Neuronal stem cell (in vitro differentiated cells): Measurements from ENCODE around the gene PHF3.

Experiments used
- DNase-seq: peaks from one replicate; pipeline ENCODE4 v3.0.0-alpha.2; 2013; ENCODE audit warnings: low spot score
- H2AFZ ChIP-seq: one replicate; pipeline ENCODE4 v1.6.1; 2013; ENCODE audit warnings: mild to moderate bottlenecking, low read length, inconsistent platforms
- H2AK5ac ChIP-seq: 2 replicates; pipeline ENCODE4 v1.6.1; 2013; ENCODE audit warnings: low read depth, mild to moderate bottlenecking, inconsistent platforms, low read length, moderate library complexity, mixed read lengths
- H2BK120ac ChIP-seq: 2 replicates; pipeline ENCODE4 v1.6.1; 2013; ENCODE audit warnings: low read depth, mild to moderate bottlenecking, inconsistent platforms, low read length, moderate library complexity, mixed read lengths
- H2BK12ac ChIP-seq: one replicate; pipeline ENCODE4 v1.6.1; 2013; ENCODE audit warnings: low read length, inconsistent platforms
- H2BK15ac ChIP-seq: 2 replicates; pipeline ENCODE4 v1.6.1; 2013; ENCODE audit warnings: mild to moderate bottlenecking, low read length, inconsistent platforms, mixed read lengths
- H2BK5ac ChIP-seq: one replicate; pipeline ENCODE4 v1.6.1; 2013; ENCODE audit warnings: inconsistent platforms, mild to moderate bottlenecking, low read length, moderate library complexity
- H3K14ac ChIP-seq: one replicate; pipeline ENCODE4 v1.6.1; 2013; ENCODE audit warnings: low read length, inconsistent platforms
- H3K18ac ChIP-seq: 2 replicates; pipeline ENCODE4 v1.6.1; 2013; ENCODE audit warnings: low read length, inconsistent platforms
- H3K23ac ChIP-seq: 2 replicates; pipeline ENCODE4 v1.6.1; 2013; ENCODE audit warnings: low read depth, mild to moderate bottlenecking, mixed read lengths, low read length, inconsistent platforms; ENCODE audit not compliant: poor library complexity
- H3K27ac ChIP-seq: replicated peaks from 3 replicates; pipeline ENCODE4 v1.5.1; 2013; ENCODE audit warnings: low read length, inconsistent platforms
- H3K27me3 ChIP-seq, 3 experiments: 2 replicates each; pipeline ENCODE4 v1.6.1; 2013; ENCODE audit warnings: low read length in 3 of 3, mild to moderate bottlenecking in 2 of 3, inconsistent platforms in 1 of 3, low read depth in 1 of 3, mixed read lengths in 1 of 3, moderate library complexity in 1 of 3; ENCODE audit not compliant: control insufficient read depth in 3 of 3, insufficient read depth in 3 of 3
- H3K36me3 ChIP-seq, 2 donors: replicated peaks in 1 of 2; 2 replicates each; pipeline ENCODE4 v1.6.1; 2013; ENCODE audit warnings: low read length in 2 of 2; ENCODE audit not compliant: control insufficient read depth in 2 of 2, insufficient read depth in 2 of 2
- H3K4ac ChIP-seq: 2 replicates; pipeline ENCODE4 v1.6.1; 2013; ENCODE audit warnings: inconsistent platforms, mild to moderate bottlenecking, low read length, moderate library complexity
- H3K4me1 ChIP-seq, 2 donors: 1 replicate in 1 of 2; 2 replicates in 1 of 2; pipeline ENCODE4 v1.6.1; 2013; ENCODE audit warnings: low read length in 2 of 2, low read depth in 1 of 2; ENCODE audit not compliant: control insufficient read depth in 2 of 2, insufficient read depth in 1 of 2
- H3K4me2 ChIP-seq: one replicate; pipeline ENCODE4 v1.6.1; 2013; ENCODE audit warnings: mild to moderate bottlenecking, low read length, inconsistent platforms; ENCODE audit not compliant: insufficient read depth, poor library complexity, severe bottlenecking
- H3K4me3 ChIP-seq, 2 donors: 2 replicates each; pipeline ENCODE4 v1.5.1; 2013; ENCODE audit warnings: low read length in 2 of 2, mild to moderate bottlenecking in 2 of 2, inconsistent platforms in 1 of 2, moderate library complexity in 1 of 2
- H3K79me1 ChIP-seq: one replicate; pipeline ENCODE4 v1.6.1; 2013; ENCODE audit warnings: low read depth, mild to moderate bottlenecking, inconsistent platforms, low read length, moderate library complexity
- H3K9ac ChIP-seq: one replicate; pipeline ENCODE4 v1.6.1; 2013; ENCODE audit warnings: mild to moderate bottlenecking, low read depth, low read length, inconsistent platforms; ENCODE audit not compliant: poor library complexity
- H3K9me3 ChIP-seq, 2 donors: replicated peaks in 1 of 2; 2 replicates each; pipeline versions ENCODE3 to v1.6.1; 2013; ENCODE audit warnings: low read length in 2 of 2, mild to moderate bottlenecking in 2 of 2, inconsistent platforms in 1 of 2, low read depth in 1 of 2, mixed read lengths in 1 of 2, moderate library complexity in 1 of 2; ENCODE audit not compliant: control insufficient read depth in 2 of 2, insufficient read depth in 1 of 2
- H4K8ac ChIP-seq: one replicate; pipeline ENCODE4 v1.6.1; 2013; ENCODE audit warnings: low read depth, mild to moderate bottlenecking, inconsistent platforms, low read length, moderate library complexity
- H4K91ac ChIP-seq: one replicate; pipeline ENCODE4 v1.6.1; 2013; ENCODE audit warnings: low read length, low read depth, mild to moderate bottlenecking, inconsistent platforms; ENCODE audit not compliant: poor library complexity
- WGBS, 2 donors: extraction: QIAGEN DNeasy Blood & Tissue Kit; methylation state at CpG; one replicate each; pipeline ENCODE4 v1.1.7; 2013; ENCODE audit warnings: missing lambda C conversion rate in 2 of 2, mixed read lengths in 1 of 2; ENCODE audit not compliant: insufficient read length in 2 of 2, insufficient replicate concordance in 1 of 2; ENCODE audit errors: extremely low coverage in 2 of 2; 5-methylcytosine and 5-hydroxymethylcytosine counted together

Gene PHF3

DNA sequence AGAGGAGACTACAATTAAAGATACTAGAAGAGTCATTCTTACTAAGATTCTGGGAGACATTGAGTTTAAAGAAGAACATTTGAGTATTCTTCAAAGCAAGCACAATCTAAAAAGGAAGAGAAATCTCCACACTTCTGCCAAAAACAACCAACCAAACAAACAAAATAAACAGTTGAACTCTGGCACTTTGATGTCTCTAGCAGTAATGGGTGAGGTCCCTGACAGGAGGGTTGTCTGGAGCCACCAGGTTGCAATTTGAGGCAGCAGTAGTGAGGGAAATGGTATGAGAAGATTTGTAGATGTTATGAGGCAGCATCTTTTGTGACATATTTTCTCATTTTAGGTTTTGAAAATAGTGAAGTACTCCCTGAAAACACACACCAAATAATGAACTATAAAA is 108.1 kb downstream of the PHF3 start:
- Histone ChIP-seq H3K9me3 (no peaks in the 10 kb centered on the region), H2BK5ac (no peak overlapping the region), H2BK15ac (no peak overlapping the region), H3K4me2 (no peak overlapping the region), H3K4me3 (no peak overlapping the region), H2BK12ac (no peak overlapping the region), H3K9ac (no peak overlapping the region), H2AK5ac (no peak overlapping the region), H3K18ac (no peak overlapping the region), H3K23ac (no peak overlapping the region), H3K27me3 (no peaks in the 10 kb centered on the region), H3K4me1 (no peaks in the 10 kb centered on the region), H3K4ac (no peak overlapping the region), H3K79me1 (no peaks in the 10 kb centered on the region), H2BK120ac (no peak overlapping the region), H3K14ac (no peak overlapping the region), H3K27ac (no peak overlapping the region), H3K36me3 (no peaks in the 10 kb centered on the region), H4K8ac (no peak overlapping the region), H4K91ac (no peak overlapping the region), H2AFZ (no peak overlapping the region)
- DNase-seq = no peak

GRCh38 chr6:63744810-63745209 is 109.2 kb downstream of the PHF3 start:
- no peak overlapping the region for H4K8ac ChIP-seq
- no peaks in the 10 kb centered on the region for H3K9me3 ChIP-seq

DNA sequence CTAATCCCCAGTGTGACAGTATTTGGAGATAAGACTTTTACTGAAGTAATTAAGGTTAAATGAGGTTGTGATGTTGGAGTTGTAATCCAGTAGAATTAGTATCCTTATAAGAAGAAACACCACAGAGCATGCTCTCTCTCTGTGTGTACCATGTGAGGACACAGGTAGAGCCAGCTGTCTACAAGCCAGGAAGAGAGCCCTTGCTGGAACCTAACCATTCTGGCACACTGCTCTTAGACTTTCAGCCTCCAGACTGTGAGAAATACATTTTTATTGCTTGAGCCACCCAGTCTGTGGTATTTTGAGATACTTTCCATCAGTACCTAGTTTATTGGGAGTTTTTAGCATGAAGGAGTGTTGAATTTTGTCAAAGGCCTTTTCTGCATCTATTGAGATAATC is 110.2 kb downstream of the PHF3 start:
- Histone ChIP-seq H3K23ac (no peak overlapping the region), H2AK5ac (no peak overlapping the region), H3K4me3 (no peak overlapping the region), H3K9ac (no peak overlapping the region), H3K14ac (no peak overlapping the region), H3K27me3 (no peaks in the 10 kb centered on the region), H2BK120ac (no peak overlapping the region), H3K79me1 (no peaks in the 10 kb centered on the region), H2AFZ (no peak overlapping the region), H3K18ac (no peak overlapping the region), H4K8ac (no peak overlapping the region), H4K91ac (no peak overlapping the region), H3K27ac (no peak overlapping the region), H2BK12ac (no peak overlapping the region), H3K9me3 (no peaks in the 10 kb centered on the region), H2BK15ac (no peak overlapping the region), H3K4me2 (peak overlapping the region; percentile 2), H3K4ac (no peak overlapping the region), H3K4me1 (no peaks in the 10 kb centered on the region), H2BK5ac (no peak overlapping the region), H3K36me3 (no peaks in the 10 kb centered on the region)
- DNase-seq = no peak

More at GRCh38 chr6:63744810-63745209, 109.2 kb downstream of the PHF3 start:
- Histone ChIP-seq H2BK120ac (no peak overlapping the region), H3K27ac (no peak overlapping the region), H4K91ac (no peak overlapping the region), H3K27me3 (no peaks in the 10 kb centered on the region), H3K4me2 (no peak overlapping the region), H2AFZ (no peak overlapping the region), H2BK15ac (no peak overlapping the region), H3K14ac (no peak overlapping the region), H2BK12ac (no peak overlapping the region), H3K18ac (no peak overlapping the region), H3K4me1 (no peaks in the 10 kb centered on the region), H3K79me1 (no peaks in the 10 kb centered on the region), H3K23ac (no peak overlapping the region), H2BK5ac (no peak overlapping the region), H3K36me3 (no peaks in the 10 kb centered on the region), H2AK5ac (no peak overlapping the region), H3K9ac (no peak overlapping the region), H3K4ac (no peak overlapping the region), H3K4me3 (no peak overlapping the region)
- WGBS, 2 donors = no CpG with 5 or more reads among the region's 4 CpGs
- no peak for DNase-seq

- Histone ChIP-seq H2BK12ac (no peak overlapping the region), H3K36me3 (no peaks in the 10 kb centered on the region), H3K79me1 (peaks cover 1% of the 10 kb centered on the region), H3K9ac (no peak overlapping the region), H2AFZ (no peak overlapping the region), H3K9me3 (no peaks in the 10 kb centered on the region), H2AK5ac (no peak overlapping the region), H3K23ac (no peak overlapping the region), H3K14ac (no peak overlapping the region), H4K8ac (no peak overlapping the region), H3K27ac (no peak overlapping the region), H3K18ac (no peak overlapping the region), H3K4me3 (no peak overlapping the region), H2BK5ac (no peak overlapping the region), H4K91ac (no peak overlapping the region), H3K4ac (no peak overlapping the region), H3K4me1 (no peaks in the 10 kb centered on the region), H2BK120ac (no peak overlapping the region), H3K27me3 (no peaks in the 10 kb centered on the region), H2BK15ac (no peak overlapping the region), H3K4me2 (no peak overlapping the region)
- DNase-seq = no peak
- no CpG with 5 or more reads among the region's 2 CpGs for whole genome bisulfite sequencing, 2 donors
Measured at GRCh38 chr6:63750400-63750799, 114.8 kb downstream of the PHF3 start.
